Measurements from ENCODE around the gene SYTL3. TPM values are rescaled to one million over a fixed set of nuclear protein-coding genes. Genes with fewer than 3 reads are reported as not detected.

Gene SYTL3
- total and polyA plus RNA-seq, 9 of the 15 experiments (the other 6 are each of a cell fraction or from before 2014, with no cell fraction given), result 0.04 to 0.46 (median 0.17) TPM; not detected in 1

GRCh38 chr6:158631678-158632537 is 17.9 kb upstream of the SYTL3 start (continued):
- TF ChIP-seq ZSCAN32 (CRISPR knock-in tag; IDR thresholded peaks at IDR 0.05), result no peak
- no peak for TF ChIP-seq SMARCA5 (IDR thresholded peaks at IDR 0.05)
- TF ChIP-seq ZNF699 (CRISPR knock-in tag; IDR thresholded peaks at IDR 0.05; ENCODE audit: insufficient replicate concordance), result no peak
- no peak for TF ChIP-seq CUX1 (CRISPR knock-in tag; IDR thresholded peaks at IDR 0.05)
- no peak for TF ChIP-seq ZKSCAN8 (CRISPR knock-in tag; IDR thresholded peaks at IDR 0.05)
- TF ChIP-seq, protein P1, sequence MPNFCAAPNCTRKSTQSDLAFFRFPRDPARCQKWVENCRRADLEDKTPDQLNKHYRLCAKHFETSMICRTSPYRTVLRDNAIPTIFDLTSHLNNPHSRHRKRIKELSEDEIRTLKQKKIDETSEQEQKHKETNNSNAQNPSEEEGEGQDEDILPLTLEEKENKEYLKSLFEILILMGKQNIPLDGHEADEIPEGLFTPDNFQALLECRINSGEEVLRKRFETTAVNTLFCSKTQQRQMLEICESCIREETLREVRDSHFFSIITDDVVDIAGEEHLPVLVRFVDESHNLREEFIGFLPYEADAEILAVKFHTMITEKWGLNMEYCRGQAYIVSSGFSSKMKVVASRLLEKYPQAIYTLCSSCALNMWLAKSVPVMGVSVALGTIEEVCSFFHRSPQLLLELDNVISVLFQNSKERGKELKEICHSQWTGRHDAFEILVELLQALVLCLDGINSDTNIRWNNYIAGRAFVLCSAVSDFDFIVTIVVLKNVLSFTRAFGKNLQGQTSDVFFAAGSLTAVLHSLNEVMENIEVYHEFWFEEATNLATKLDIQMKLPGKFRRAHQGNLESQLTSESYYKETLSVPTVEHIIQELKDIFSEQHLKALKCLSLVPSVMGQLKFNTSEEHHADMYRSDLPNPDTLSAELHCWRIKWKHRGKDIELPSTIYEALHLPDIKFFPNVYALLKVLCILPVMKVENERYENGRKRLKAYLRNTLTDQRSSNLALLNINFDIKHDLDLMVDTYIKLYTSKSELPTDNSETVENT (CRISPR knock-in tag; IDR thresholded peaks at IDR 0.05), result no peak
- TF ChIP-seq PTRF (tag; IDR thresholded peaks at IDR 0.05), result no peak
- no peak for TF ChIP-seq SREBF1 (IDR thresholded peaks at IDR 0.05; ENCODE audit: borderline replicate concordance, low read depth, low read length)
- TF ChIP-seq CBX5 (IDR thresholded peaks at IDR 0.05; ENCODE audit: borderline replicate concordance, low read depth), result no peak
- peak; percentile 92 for TF ChIP-seq HMBOX1 (IDR thresholded peaks at IDR 0.05)
- no peak for TF ChIP-seq SNAPC5 (CRISPR knock-in tag; IDR thresholded peaks at IDR 0.05)
- no peak for TF ChIP-seq SRSF9 (IDR thresholded peaks at IDR 0.05; ENCODE audit: borderline replicate concordance, low read depth, low read length)
- TF ChIP-seq BDP1 (IDR thresholded peaks at IDR 0.05; ENCODE audit: insufficient read depth, insufficient read length), result no peak
- peak; percentile 98 for TF ChIP-seq ATF3 (IDR thresholded peaks at IDR 0.05)
- peak; percentile 93 for TF ChIP-seq ATF3 (CRISPR knock-in tag; conservative IDR thresholded peaks at IDR 0.05)
- no peak for TF ChIP-seq ETV1 (tag; conservative IDR thresholded peaks at IDR 0.05; ENCODE audit: low read depth)
- TF ChIP-seq ZNF274 (IDR thresholded peaks at IDR 0.05; ENCODE audit: borderline replicate concordance, low read depth, low read length), result no peak
- TF ChIP-seq ZNF23 (CRISPR knock-in tag; IDR thresholded peaks at IDR 0.05), result no peak
- TF ChIP-seq EGR1 (conservative IDR thresholded peaks at IDR 0.05), result no peak

All from K562 (cell line).